Fibroblast of lung (primary cell): ENCODE data around the gene NANOS3. TPM values are rescaled to one million over a fixed set of nuclear protein-coding genes. Genes with fewer than 3 reads are reported as not detected.
A peak's percentile ranks its signal among the peaks of the same experiment; 100 is the strongest.

Source experiments
- DNase-seq, 2 donors: peaks; one replicate each; pipeline versions ENCODE4 v3.0.0 to v3.0.0-alpha.2; 2010; ENCODE audit warnings: low read depth in 2 of 2
- H2AFZ ChIP-seq: 2 replicates; pipeline ENCODE4 v1.5.1; 2012; ENCODE audit warnings: low read length, control low read depth, inconsistent platforms
- H3K27ac ChIP-seq: 2 replicates; pipeline ENCODE4 v1.5.1; 2011; ENCODE audit warnings: low read length, control low read depth; ENCODE audit not compliant: insufficient read depth
- H3K27me3 ChIP-seq: 2 replicates; pipeline ENCODE4 v1.5.1; 2011; ENCODE audit warnings: mild to moderate bottlenecking, low read length; ENCODE audit not compliant: control insufficient read depth, insufficient read depth
- H3K36me3 ChIP-seq: 2 replicates; pipeline ENCODE4 v1.5.1; 2011; ENCODE audit warnings: low read length; ENCODE audit not compliant: control insufficient read depth, insufficient read depth
- H3K4me1 ChIP-seq: 2 replicates; pipeline ENCODE4 v1.5.1; 2011; ENCODE audit warnings: low read length; ENCODE audit not compliant: control insufficient read depth, insufficient read depth; ENCODE audit errors: extremely low read depth
- H3K4me2 ChIP-seq: 2 replicates; pipeline ENCODE4 v1.5.1; 2011; ENCODE audit warnings: low read length, control low read depth; ENCODE audit not compliant: insufficient read depth; ENCODE audit errors: extremely low read depth
- H3K4me3 ChIP-seq, 4 experiments: fragments of 200-600 bp in 1 of 4; sonication (generic) in 1 of 4; replicated peaks in 1 of 4; 2 replicates each; pipeline ENCODE4 v1.5.1; 2011 to 2016; ENCODE audit warnings: low read length in 4 of 4, low read depth in 3 of 4, mild to moderate bottlenecking in 3 of 4, control low read depth in 2 of 4, inconsistent platforms in 1 of 4, mixed read lengths in 1 of 4; ENCODE audit not compliant: insufficient read depth in 1 of 4; ENCODE audit errors: control extremely low read depth in 1 of 4
- H3K79me2 ChIP-seq: 2 replicates; pipeline ENCODE4 v1.5.1; 2012; ENCODE audit warnings: mild to moderate bottlenecking, low read length, inconsistent platforms; ENCODE audit not compliant: control insufficient read depth, insufficient read depth
- H3K9ac ChIP-seq: 2 replicates; pipeline ENCODE4 v1.5.1; 2011; ENCODE audit warnings: mild to moderate bottlenecking, low read length, control low read depth; ENCODE audit not compliant: insufficient read depth
- H3K9me3 ChIP-seq: 2 replicates; pipeline ENCODE4 v1.5.1; 2012; ENCODE audit warnings: low read depth, low read length; ENCODE audit not compliant: control insufficient read depth, insufficient read depth
- H4K20me1 ChIP-seq: 2 replicates; pipeline ENCODE4 v1.5.1; 2011; ENCODE audit warnings: low read length; ENCODE audit not compliant: control insufficient read depth, insufficient read depth; ENCODE audit errors: extremely low read depth
- CTCF ChIP-seq, 2 donors: IDR thresholded peaks in 1 of 2; conservative IDR thresholded peaks in 1 of 2; 1 replicate in 1 of 2; 2 replicates in 1 of 2; pipeline ENCODE4 v1.5.1; 2011 to 2012; ENCODE audit warnings: low read length in 2 of 2, control low read depth in 1 of 2, inconsistent platforms in 1 of 2, low read depth in 1 of 2, mild to moderate bottlenecking in 1 of 2
- EZH2 ChIP-seq: IDR thresholded peaks from 2 replicates; pipeline ENCODE4 v1.5.1; 2012; ENCODE audit warnings: low read length, control low read depth, mild to moderate bottlenecking; ENCODE audit errors: missing control alignments
- polyA plus RNA-seq, 2 donors: library from polyadenylated mRNA; depleted of rRNA in 1 of 2; stranded (reverse) in 1 of 2; unstranded in 1 of 2; fragments of >200 nt; gene quantifications; 2 replicates each; pipeline ENCODE4 v1.2.1, GENCODE V29; 2011 to 2012; ENCODE audit warnings: missing spikeins in 1 of 2
- total RNA-seq: library from RNA; depleted of rRNA; stranded (reverse); fragments of >200 nt; gene quantifications from 2 replicates; pipeline ENCODE4 v1.2.1, GENCODE V29; 2014

NANOS3 gene
- total and polyA plus RNA-seq, 2 donors (not counting 1 experiment from before 2014, with no cell fraction given), result not detected

- no peak overlapping the region for H3K4me2 ChIP-seq
- no peak overlapping the region for H3K9ac ChIP-seq
- TF ChIP-seq EZH2 (no peak), CTCF (conservative IDR thresholded peaks at IDR 0.05 in 1 of 2, IDR thresholded peaks at IDR 0.05 in 1 of 2; ENCODE audit: low read depth in 1 of 2, low read length in 2 of 2) (no peak)
- H3K9me3 ChIP-seq, result no peaks in the 10 kb centered on the region
- no peak overlapping the region for H3K4me3 ChIP-seq
- H2AFZ ChIP-seq, result no peak overlapping the region
- no peaks in the 10 kb centered on the region for H4K20me1 ChIP-seq
- no peaks in the 10 kb centered on the region for H3K36me3 ChIP-seq
- no peak overlapping the region for H3K27ac ChIP-seq
- peaks cover 14% of the 10 kb centered on the region for H3K4me1 ChIP-seq
- DNase-seq, result no peak
- H3K79me2 ChIP-seq, result no peaks in the 10 kb centered on the region
- peaks cover 2% of the 10 kb centered on the region for H3K27me3 ChIP-seq
These were observed 5.9 kb downstream of the NANOS3 start for GRCh38 chr19:13882836-13883235.

GRCh38 chr19:13883516-13884064, 6.7 kb downstream of the NANOS3 start:
- Histone ChIP-seq H3K27me3 (peaks cover 2% of the 10 kb centered on the region), H3K27ac (no peak overlapping the region), H3K9me3 (no peaks in the 10 kb centered on the region), H3K79me2 (no peaks in the 10 kb centered on the region), H3K36me3 (no peaks in the 10 kb centered on the region), H3K4me3 (no peak overlapping the region), H2AFZ (no peak overlapping the region), H4K20me1 (no peaks in the 10 kb centered on the region), H3K4me1 (peaks cover 14% of the 10 kb centered on the region), H3K4me2 (no peak overlapping the region), H3K9ac (no peak overlapping the region)
- TF ChIP-seq EZH2, result no peak
- TF ChIP-seq CTCF (conservative IDR thresholded peaks at IDR 0.05 in 1 of 2, IDR thresholded peaks at IDR 0.05 in 1 of 2; ENCODE audit: low read depth in 1 of 2, low read length in 2 of 2), result peak in 1 of 2 donors; percentile 21
- no peak for DNase-seq

- H3K79me2 ChIP-seq, result no peaks in the 10 kb centered on the region
- peaks cover 2% of the 10 kb centered on the region for H3K27me3 ChIP-seq
- H4K20me1 ChIP-seq, result no peaks in the 10 kb centered on the region
- H2AFZ ChIP-seq, result no peak overlapping the region
- H3K4me2 ChIP-seq, result no peak overlapping the region
- no peaks in the 10 kb centered on the region for H3K9me3 ChIP-seq
- no peak overlapping the region for H3K4me3 ChIP-seq
- H3K36me3 ChIP-seq, result no peaks in the 10 kb centered on the region
- peaks cover 14% of the 10 kb centered on the region for H3K4me1 ChIP-seq
- no peak overlapping the region for H3K27ac ChIP-seq
- H3K9ac ChIP-seq, result no peak overlapping the region
- TF ChIP-seq CTCF (conservative IDR thresholded peaks at IDR 0.05 in 1 of 2, IDR thresholded peaks at IDR 0.05 in 1 of 2; ENCODE audit: low read depth in 1 of 2, low read length in 2 of 2) (no peak), EZH2 (no peak)
- DNase-seq, result no peak
These were observed 8.0 kb downstream of the NANOS3 start for GRCh38 chr19:13884726-13885591.
